Natural killer cell treated with Interleukin-12 subunit alpha and Interleukin-12 subunit beta and Interleukin-15 and Interleukin-18, amount 100 ng/mL, for 72 hours (primary cell): Measurements from ENCODE around the gene SLC41A2. TPM values are rescaled to one million over a fixed set of nuclear protein-coding genes. Genes with fewer than 3 reads are reported as not detected.

ENCODE experiments used
- ATAC-seq, 2 donors: fragments of 150-1000 bp; cut with Tn5 transposase in 1 of 2; sonication (Bioruptor Pico), chemical (Tn5 transposase) in 1 of 2; 2 replicates each; pipeline ENCODE4 v1.10.0; 2021
- DNase-seq: peaks from one replicate; pipeline ENCODE4 v3.0.0; 2022; ENCODE audit warnings: low spot score
- H3K27ac Mint-ChIP-seq, 2 donors: 1 replicate in 1 of 2; 2 replicates in 1 of 2; pipeline ENCODE4 v1.8.0; 2022; ENCODE audit warnings: mixed read lengths in 2 of 2, mild to moderate bottlenecking in 1 of 2, moderate library complexity in 1 of 2
- H3K27me3 Mint-ChIP-seq, 2 donors: 1 replicate in 1 of 2; 2 replicates in 1 of 2; pipeline ENCODE4 v1.8.0; 2022; ENCODE audit warnings: mixed read lengths in 2 of 2
- H3K36me3 Mint-ChIP-seq: one replicate; pipeline ENCODE4 v1.8.0; 2022; ENCODE audit warnings: mixed read lengths
- H3K4me1 Mint-ChIP-seq, 2 donors: 1 replicate in 1 of 2; 2 replicates in 1 of 2; pipeline ENCODE4 v1.8.0; 2022; ENCODE audit warnings: low read depth in 2 of 2, mixed read lengths in 2 of 2, mild to moderate bottlenecking in 1 of 2
- H3K4me3 Mint-ChIP-seq: one replicate; pipeline ENCODE4 v1.8.0; 2022; ENCODE audit warnings: mixed read lengths
- H3K9me3 Mint-ChIP-seq: 2 replicates; pipeline ENCODE4 v1.8.0; 2022; ENCODE audit warnings: mixed read lengths
- total RNA-seq, 2 donors: library from RNA; stranded (reverse); gene quantifications; one replicate each; pipeline ENCODE4 v1.2.3, GENCODE V29; 2022

Gene SLC41A2
- total RNA-seq, 2 donors from 2014 or later, result 14.9 to 17.6 TPM

DNA sequence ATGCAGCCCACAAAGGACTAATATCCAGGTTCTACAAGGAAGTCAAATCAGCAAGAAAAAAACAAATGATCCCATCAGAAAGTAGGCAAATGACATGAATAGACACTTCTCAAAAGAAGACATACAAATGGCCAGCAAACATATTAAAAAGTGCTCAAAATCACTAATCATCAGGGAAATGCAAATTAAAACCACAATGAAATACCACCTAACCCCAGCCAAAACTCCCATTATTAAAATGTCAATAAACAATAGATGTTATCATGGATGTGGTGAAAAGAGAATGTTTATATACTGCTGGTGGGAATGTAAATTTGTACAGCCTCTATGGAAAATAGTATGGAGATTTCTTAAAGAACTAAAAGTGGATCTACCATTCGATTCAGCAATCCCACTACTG is 25.0 kb downstream of the SLC41A2 start:
- H3K27ac Mint-ChIP-seq, result no peak overlapping the region
- ATAC-seq, result no peak
- H3K4me1 Mint-ChIP-seq, result peaks cover 21 to 32% of the 10 kb centered on the region in 2 donors
- no peaks in the 10 kb centered on the region for H3K9me3 Mint-ChIP-seq
- H3K4me3 Mint-ChIP-seq, result no peak overlapping the region
- DNase-seq, result no peak
- no peaks in the 10 kb centered on the region for H3K36me3 Mint-ChIP-seq
- H3K27me3 Mint-ChIP-seq, result peaks cover 0 to under 1% of the 10 kb centered on the region in 2 donors

DNA sequence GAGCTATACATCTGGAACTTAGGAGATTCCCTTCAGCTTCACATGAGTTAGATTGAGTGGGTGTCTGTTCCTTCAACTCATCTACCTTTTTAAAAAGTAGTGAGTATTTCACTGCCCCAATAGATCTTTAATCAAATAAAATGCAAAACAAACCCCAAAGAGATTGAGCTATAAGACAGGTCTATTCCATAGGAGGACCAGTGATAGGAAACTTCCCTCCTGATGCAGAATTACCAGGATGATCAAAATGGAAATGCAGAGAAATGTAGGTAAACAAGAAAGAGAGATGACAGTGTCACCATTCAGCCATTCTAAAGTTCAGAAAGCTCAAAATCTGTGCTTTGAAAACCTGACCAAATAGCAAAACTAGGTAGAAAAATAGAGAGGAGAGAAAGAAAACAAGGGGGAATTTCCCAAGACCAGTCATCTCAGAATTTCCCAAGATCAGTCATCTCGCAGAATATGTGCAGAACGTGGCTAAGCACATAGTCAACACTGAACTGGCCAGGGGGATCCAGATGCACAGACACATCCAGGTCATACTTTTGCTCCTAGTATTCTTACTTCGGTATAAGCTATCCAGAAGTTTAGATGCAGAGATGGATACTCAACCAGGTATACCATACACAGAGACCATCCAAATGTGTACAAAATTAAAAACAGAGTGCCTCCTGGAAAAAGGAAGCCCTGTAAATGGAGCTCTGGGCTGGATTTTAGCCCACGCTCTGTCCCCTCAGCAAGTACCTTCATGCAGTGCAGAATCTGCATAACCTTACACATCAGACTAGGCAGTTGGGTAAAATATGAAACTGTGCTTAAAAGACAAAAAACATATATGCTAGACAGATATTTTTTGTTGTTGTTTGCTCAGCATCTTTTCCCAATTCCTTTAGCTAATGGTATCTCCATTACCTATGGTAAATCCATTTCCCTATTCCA is 27.4 kb downstream of the SLC41A2 start:
- H3K4me3 Mint-ChIP-seq, result peak overlapping the region; percentile 59
- DNase-seq, result no peak
- peak; percentile 96 to 99 for ATAC-seq
- H3K36me3 Mint-ChIP-seq, result no peaks in the 10 kb centered on the region
- H3K27ac Mint-ChIP-seq, result peak overlapping the region; percentile 62 to 73
- H3K4me1 Mint-ChIP-seq, result peaks cover 21 to 32% of the 10 kb centered on the region in 2 donors
- H3K27me3 Mint-ChIP-seq, result no peaks in the 10 kb centered on the region
- no peaks in the 10 kb centered on the region for H3K9me3 Mint-ChIP-seq

DNA sequence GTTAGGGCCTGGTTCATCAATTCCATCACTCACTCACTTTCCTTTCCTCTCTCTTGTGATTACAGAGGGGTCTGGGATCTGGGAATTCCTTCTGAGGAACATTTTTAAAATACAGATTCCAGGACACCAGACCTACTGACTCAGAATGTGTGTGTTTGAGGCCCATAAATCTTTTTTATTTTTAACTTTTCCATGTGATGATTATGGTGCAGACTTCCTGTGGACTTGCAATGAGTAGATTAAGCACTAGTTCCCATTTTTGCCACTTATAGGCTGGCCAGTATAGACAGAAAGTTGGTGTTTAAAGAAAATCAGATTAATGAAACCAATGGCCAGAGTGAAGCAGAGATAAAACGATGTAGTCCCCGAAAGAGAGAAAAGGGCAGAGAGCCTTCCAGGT is 28.1 kb downstream of the SLC41A2 start:
- no peaks in the 10 kb centered on the region for H3K36me3 Mint-ChIP-seq
- peak in 1 of 2 donors; percentile 16 for ATAC-seq
- peak overlapping the region; percentile 62 to 73 for H3K27ac Mint-ChIP-seq
- H3K4me1 Mint-ChIP-seq, result peaks cover 21 to 32% of the 10 kb centered on the region in 2 donors
- no peaks in the 10 kb centered on the region for H3K27me3 Mint-ChIP-seq
- no peaks in the 10 kb centered on the region for H3K9me3 Mint-ChIP-seq
- DNase-seq, result no peak
- peak overlapping the region; percentile 59 for H3K4me3 Mint-ChIP-seq

DNA sequence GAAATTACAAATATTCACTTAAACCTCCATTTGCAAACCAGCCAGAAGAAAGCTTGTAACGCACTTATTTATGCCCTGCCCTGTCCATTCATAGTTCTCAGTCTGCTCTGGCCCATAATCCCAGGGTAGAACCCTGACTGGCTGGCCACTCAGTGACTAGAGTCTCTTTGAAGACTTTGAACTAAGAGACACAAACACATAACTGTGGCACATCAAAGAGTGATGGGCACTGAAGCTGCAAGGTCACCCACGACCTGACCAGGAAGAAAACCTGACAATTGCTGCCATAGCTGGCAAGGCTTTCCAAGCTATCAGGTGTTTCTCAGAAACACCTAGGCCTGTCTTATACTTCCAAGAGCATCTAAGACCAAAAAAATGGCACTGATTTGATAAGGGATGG is 28.7 kb downstream of the SLC41A2 start:
- Mint-ChIP-seq H3K27ac (peak overlapping the region; percentile 62 to 73), H3K9me3 (no peaks in the 10 kb centered on the region), H3K36me3 (no peaks in the 10 kb centered on the region), H3K27me3 (peaks cover 0 to 2% of the 10 kb centered on the region in 2 donors), H3K4me3 (peak overlapping the region; percentile 59), H3K4me1 (peaks cover 21 to 32% of the 10 kb centered on the region in 2 donors)
- no peak for ATAC-seq
- DNase-seq, result no peak

DNA sequence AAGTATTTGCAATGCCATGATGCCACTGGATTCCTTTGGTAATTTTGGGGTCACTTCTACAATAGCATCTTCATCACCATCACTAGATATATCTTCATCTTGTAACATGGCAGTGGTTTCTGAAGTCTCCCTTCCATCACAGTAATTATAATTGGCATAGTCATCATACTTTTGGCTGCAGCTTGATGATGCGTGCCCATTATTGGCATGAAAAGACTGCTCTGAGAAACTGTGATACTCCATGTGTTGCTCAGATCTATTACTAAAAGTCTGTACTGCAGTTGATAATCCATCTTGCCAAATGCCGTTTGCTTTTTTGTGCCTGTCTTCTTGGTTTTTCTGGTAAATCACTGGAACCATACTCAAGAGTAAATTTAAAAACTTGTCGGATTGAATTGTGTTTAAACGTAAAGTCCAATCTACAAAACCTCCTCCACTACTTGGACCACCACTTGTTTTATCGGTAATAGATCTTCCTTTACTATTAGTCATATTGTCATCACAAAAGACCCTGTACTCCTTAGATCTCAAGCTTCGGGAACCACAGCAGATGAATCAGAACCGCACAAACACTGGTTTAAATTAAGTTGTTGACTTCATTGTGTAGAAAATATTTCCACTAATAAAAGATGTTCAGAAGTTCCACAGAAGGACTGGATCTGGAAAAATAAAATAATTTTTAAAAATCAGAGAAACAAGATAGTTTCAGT is 29.9 kb downstream of the SLC41A2 start:
- ATAC-seq, result no peak

DNA sequence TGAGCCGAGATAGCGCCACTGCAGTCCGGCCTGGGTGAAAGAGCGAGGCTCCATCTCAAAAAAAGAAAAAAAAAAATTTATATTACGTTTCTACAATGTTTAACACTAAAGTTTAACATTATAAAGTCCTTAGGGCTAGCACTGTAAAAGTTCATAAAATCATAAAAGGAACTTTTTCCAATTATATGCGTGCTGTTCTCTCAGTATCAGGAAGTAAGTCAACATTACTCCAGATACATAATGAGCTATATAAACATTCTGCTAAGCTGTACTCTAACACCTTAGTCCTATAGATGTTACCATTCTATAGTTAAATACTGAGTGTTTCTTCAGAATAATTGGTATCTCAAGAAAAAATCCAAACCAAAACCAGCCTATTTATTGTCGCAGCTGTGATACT is 32.6 kb downstream of the SLC41A2 start:
- H3K4me3 Mint-ChIP-seq, result no peak overlapping the region

More for the DNA sequence above, 29.9 kb downstream of the SLC41A2 start:
- Mint-ChIP-seq H3K4me3 (no peak overlapping the region), H3K27me3 (peaks cover 0 to 7% of the 10 kb centered on the region in 2 donors), H3K4me1 (peaks cover 21 to 28% of the 10 kb centered on the region in 2 donors), H3K27ac (no peak overlapping the region), H3K36me3 (no peaks in the 10 kb centered on the region), H3K9me3 (no peaks in the 10 kb centered on the region)
- DNase-seq, result no peak

DNA sequence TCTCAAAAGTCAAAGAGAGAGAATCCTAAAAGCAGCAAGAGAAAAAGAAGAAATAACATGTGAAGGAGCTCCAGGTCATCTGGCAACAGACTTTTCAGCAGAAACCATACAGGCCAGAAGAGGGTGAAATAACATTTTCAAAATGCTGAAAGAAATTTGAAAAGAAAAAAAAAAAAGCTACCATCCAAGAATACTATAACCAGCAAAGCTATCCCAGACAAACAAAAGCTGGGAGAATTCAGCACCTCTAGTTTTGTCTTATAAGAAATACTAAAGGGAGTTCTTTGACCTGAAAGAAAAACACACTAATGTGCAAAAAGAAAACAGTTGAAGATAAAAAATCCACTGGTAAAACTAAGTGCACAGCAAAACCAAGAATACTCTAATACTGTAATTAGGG is 36.8 kb downstream of the SLC41A2 start:
- no peak overlapping the region for H3K4me3 Mint-ChIP-seq
- H3K36me3 Mint-ChIP-seq, result peaks cover 19% of the 10 kb centered on the region
- DNase-seq (no peak), ATAC-seq (no peak)
- no peak overlapping the region for H3K27ac Mint-ChIP-seq
- peaks cover 4% of the 10 kb centered on the region for H3K9me3 Mint-ChIP-seq
- H3K27me3 Mint-ChIP-seq, result peaks cover 17 to 20% of the 10 kb centered on the region in 2 donors
- H3K4me1 Mint-ChIP-seq, result no peaks in the 10 kb centered on the region

More for the DNA sequence above, 32.6 kb downstream of the SLC41A2 start:
- Mint-ChIP-seq H3K4me1 (peaks cover 8 to 11% of the 10 kb centered on the region in 2 donors), H3K9me3 (peaks cover 4% of the 10 kb centered on the region), H3K27ac (no peak overlapping the region), H3K36me3 (peaks cover 19% of the 10 kb centered on the region), H3K27me3 (peaks cover 15 to 17% of the 10 kb centered on the region in 2 donors)
- ATAC-seq (no peak), DNase-seq (no peak)

DNA sequence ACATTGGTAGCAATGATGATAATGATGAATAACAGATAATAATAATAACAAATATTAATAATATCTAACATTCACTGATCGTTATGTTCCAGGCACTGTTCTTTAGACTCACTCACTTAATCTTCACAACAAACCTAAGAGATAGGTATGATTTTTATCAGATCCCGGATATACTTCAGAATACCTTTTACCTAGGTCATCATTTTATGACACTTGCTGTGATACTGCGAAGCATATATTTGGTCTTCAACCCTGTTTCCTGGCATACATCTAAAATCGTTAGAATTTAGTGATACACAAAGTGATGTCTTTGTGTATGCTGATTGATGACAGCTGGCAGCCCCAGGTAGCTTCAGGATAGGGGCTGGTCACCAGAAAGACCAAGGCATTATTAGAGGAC is 46.1 kb downstream of the SLC41A2 start:
- Mint-ChIP-seq H3K9me3 (no peaks in the 10 kb centered on the region), H3K36me3 (no peaks in the 10 kb centered on the region), H3K4me3 (no peak overlapping the region), H3K27me3 (no peaks in the 10 kb centered on the region), H3K27ac (no peak overlapping the region), H3K4me1 (no peaks in the 10 kb centered on the region)
- ATAC-seq (no peak), DNase-seq (no peak)

DNA sequence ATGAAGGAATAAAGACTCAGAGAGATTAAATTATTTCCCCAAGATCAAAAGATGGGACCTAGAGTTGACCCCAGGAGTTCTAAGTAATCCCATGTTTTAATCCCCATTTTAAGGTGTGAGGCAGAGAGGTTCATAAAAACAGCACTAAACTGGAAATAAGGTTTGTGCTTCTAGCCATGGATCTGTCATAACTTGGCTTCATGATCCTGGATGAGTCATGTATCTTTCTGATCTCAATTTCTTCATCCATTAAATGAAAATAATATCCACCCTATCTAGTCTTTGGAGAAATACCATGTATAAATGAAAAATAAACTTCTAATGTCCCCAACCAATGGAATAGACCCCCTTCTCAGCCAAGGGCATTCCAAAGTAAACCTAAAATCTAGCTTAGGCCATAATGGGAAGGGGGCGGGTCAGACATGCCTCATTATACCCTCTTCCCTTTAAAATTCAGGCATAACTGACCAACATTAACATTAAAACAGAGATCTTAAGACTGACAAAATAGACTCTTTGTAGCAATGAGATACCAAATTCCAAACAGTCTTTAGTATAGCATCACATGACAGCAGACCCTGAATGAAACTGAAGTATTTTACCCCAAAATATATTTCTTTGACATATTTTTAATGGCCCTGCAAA is 47.8 kb downstream of the SLC41A2 start:
- Mint-ChIP-seq H3K9me3 (no peaks in the 10 kb centered on the region), H3K4me1 (no peaks in the 10 kb centered on the region), H3K4me3 (no peak overlapping the region), H3K27ac (no peak overlapping the region), H3K36me3 (no peaks in the 10 kb centered on the region), H3K27me3 (no peaks in the 10 kb centered on the region)
- DNase-seq (no peak), ATAC-seq (no peak)

DNA sequence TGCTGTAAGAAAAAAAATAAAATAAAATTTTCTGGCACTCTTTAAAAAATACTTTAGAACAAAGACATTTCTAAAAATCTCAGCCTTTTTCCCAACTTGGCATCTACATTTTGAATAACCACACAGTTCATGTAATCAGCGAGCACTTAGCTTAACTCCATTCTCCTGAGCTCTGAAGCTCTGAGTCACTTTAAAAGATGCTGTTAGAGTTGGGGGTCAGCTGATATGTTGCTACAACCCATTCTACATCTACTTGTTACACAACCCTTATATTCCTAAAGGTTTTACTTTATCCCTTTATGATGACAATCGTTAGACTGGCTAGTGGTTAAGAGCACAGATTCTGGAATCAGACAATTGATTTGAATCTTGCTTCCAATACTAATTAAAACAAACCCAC is 48.3 kb downstream of the SLC41A2 start:
- no peak overlapping the region for H3K4me3 Mint-ChIP-seq
- ATAC-seq, result no peak
- no peaks in the 10 kb centered on the region for H3K36me3 Mint-ChIP-seq

More for the DNA sequence above, 48.3 kb downstream of the SLC41A2 start:
- H3K9me3 Mint-ChIP-seq, result no peaks in the 10 kb centered on the region
- H3K27me3 Mint-ChIP-seq, result no peaks in the 10 kb centered on the region
- no peak overlapping the region for H3K27ac Mint-ChIP-seq
- no peak for DNase-seq
- no peaks in the 10 kb centered on the region for H3K4me1 Mint-ChIP-seq

Other genes starting within 250 kb of the SLC41A2 start
- gene NOPCHAP1, start 28.0 kb upstream of the SLC41A2 start, total RNA-seq, result 10 to 100 TPM; 20.6 to 30.2 TPM
- under 1 TPM; 0.22 to 0.29 TPM for gene ALDH1L2, start 126.2 kb upstream of the SLC41A2 start, total RNA-seq
- 10 to 100 TPM; 42.8 to 48.2 TPM for gene WASHC4, start 149.4 kb upstream of the SLC41A2 start, total RNA-seq